ENCODE results near the gene RNF223. TPM values are rescaled to one million over a fixed set of nuclear protein-coding genes. Genes with fewer than 3 reads are reported as not detected.
"Not testable (repeated sequence)": the region's sequence is repeated elsewhere in the genome, so short reads cannot be mapped to it uniquely, and the experiment has no call there.

Gene RNF223
- total and polyA plus RNA-seq, 2 of the 8 experiments (the other 6 are each of a cell fraction or from before 2014, with no cell fraction given) = not detected

GRCh38 chr1:1096136-1096535 lies 22.0 kb upstream of the RNF223 start:
- H3K4me3 ChIP-seq (ENCODE audit: extremely low read depth in 1 of 4, insufficient read depth in 2 of 4, low read depth in 3 of 4, low read length in 4 of 4); H3K27ac ChIP-seq (ENCODE audit: low read depth, low read length); H3K18ac ChIP-seq (ENCODE audit: extremely low read depth, low read length); H2AFZ ChIP-seq (ENCODE audit: low read length); H3K9ac ChIP-seq (replicated peaks in 1 of 4; ENCODE audit: extremely low read depth in 1 of 4, low read depth in 3 of 4, low read length in 3 of 4); H4K8ac ChIP-seq (ENCODE audit: extremely low read depth, insufficient read depth, low read length); H3K14ac ChIP-seq (ENCODE audit: insufficient read length); H2BK5ac ChIP-seq (ENCODE audit: low read depth, low read length); H3K23ac ChIP-seq (ENCODE audit: insufficient read length); H3K4me2 ChIP-seq (ENCODE audit: insufficient read depth in 1 of 2, low read depth in 2 of 2, low read length in 2 of 2); H2BK12ac ChIP-seq (ENCODE audit: low read depth, low read length); H3K79me2 ChIP-seq (ENCODE audit: control insufficient read depth in 1 of 2, insufficient read depth in 2 of 2, low read length in 2 of 2); H3K27me3 ChIP-seq (replicated peaks in 1 of 4; ENCODE audit: control insufficient read depth in 3 of 4, extremely low read depth in 1 of 4, insufficient read depth in 3 of 4, low read length in 3 of 4); H3K56ac ChIP-seq (replicated peaks; ENCODE audit: insufficient read length, low read depth, low read length); H3K4ac ChIP-seq (replicated peaks; ENCODE audit: insufficient read length, low read depth, low read length); H3K4me1 ChIP-seq (replicated peaks in 1 of 4; ENCODE audit: control insufficient read depth in 3 of 4, insufficient read depth in 4 of 4, low read length in 3 of 4); H2BK20ac ChIP-seq (ENCODE audit: low read length); H3K23me2 ChIP-seq (ENCODE audit: low read depth, low read length); DNase-seq (ENCODE audit: low read depth in 1 of 2, low spot score in 2 of 2); H4K91ac ChIP-seq (replicated peaks; ENCODE audit: insufficient read length, low read length); H2AK5ac ChIP-seq (ENCODE audit: low read depth, low read length); H4K5ac ChIP-seq (ENCODE audit: insufficient read length, low read depth, low read length); FAIRE-seq; H2BK15ac ChIP-seq (ENCODE audit: low read length); H2BK120ac ChIP-seq (replicated peaks; ENCODE audit: low read depth, low read length); H3K36me3 ChIP-seq (ENCODE audit: control insufficient read depth in 2 of 4, insufficient read depth in 4 of 4, low read length in 3 of 4); CTCF ChIA-PET (ENCODE audit: partially characterized antibody); H4K20me1 ChIP-seq (replicated peaks in 1 of 2; ENCODE audit: control insufficient read depth in 1 of 2, insufficient read depth in 2 of 2, low read length in 2 of 2); H3K79me1 ChIP-seq (ENCODE audit: low read depth, low read length): not testable (repeated sequence)
- WGBS, 2 experiments (ENCODE audit: extremely low coverage in 1 of 2, insufficient coverage in 1 of 2, insufficient read length in 1 of 2, insufficient replicate concordance in 2 of 2, low coverage in 1 of 2, low lambda C conversion rate in 2 of 2, missing lambda C conversion rate in 1 of 2) = 92% methylated on average over 5 of the region's 5 CpGs; no CpG with 5 or more reads in 1 of the 2 experiments
- POLR2A ChIA-PET (ENCODE audit: partially characterized antibody) = interaction anchor here (1.6 kb wide), 1 partner anchor 11 kb away, joined by 6 read pairs; no protein-coding TSS in a partner anchor
- peaks cover 17 to 27% of the 10 kb centered on the region in 2 experiments for H3K9me3 ChIP-seq (ENCODE audit: insufficient read depth in 2 of 2, low read depth in 1 of 2, low read length in 1 of 2)

Measured in H1 (cell line).